DND-41 (cell line): ENCODE results near the gene PPIL6.

Experiments
- CTCF ChIP-seq: IDR thresholded peaks from 2 replicates; pipeline ENCODE4 v1.5.1; 2012; ENCODE audit warnings: borderline replicate concordance, low read length, moderate library complexity, mild to moderate bottlenecking; ENCODE audit not compliant: poor library complexity, severe bottlenecking; ENCODE audit errors: extremely low read depth
- EZH2 ChIP-seq: IDR thresholded peaks from 3 replicates; pipeline ENCODE4 v1.6.1; 2012; ENCODE audit warnings: borderline replicate concordance, low read depth, mild to moderate bottlenecking, moderate library complexity, low read length, inconsistent platforms; ENCODE audit not compliant: severe bottlenecking

DNA sequence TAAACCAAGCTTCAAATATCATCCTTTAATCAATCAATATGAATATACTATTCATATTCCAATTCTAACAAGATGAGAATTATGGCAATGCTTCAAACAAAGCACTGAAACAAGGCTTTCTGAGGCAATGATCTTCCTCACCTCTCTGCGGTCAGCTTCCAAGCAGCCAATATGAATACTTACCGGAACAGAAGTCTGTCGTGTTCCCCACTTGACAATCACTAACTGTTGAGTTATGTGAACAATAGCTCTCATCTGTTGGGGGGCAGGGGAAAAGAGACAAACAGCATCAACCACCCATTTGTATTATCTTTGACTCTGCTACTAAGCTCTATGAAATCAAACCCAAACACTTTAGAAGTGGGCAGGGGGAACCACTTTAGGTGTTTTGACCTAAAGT is 62.7 kb downstream of the PPIL6 start:
- TF ChIP-seq CTCF (no peak), EZH2 (no peak)
